HL-60/S4 treated with phorbol 12-myristate 13-acetate at 8.2 ng/mL for 4 days and 3 days (cell line): Measurements from ENCODE around the gene STOML1.

ENCODE experiments used
- in situ Hi-C: fragments of 300-500 bp; cut with MboI; formaldehyde crosslinking; loops from 2 replicates; pipeline ENCODE4 v1.15.0; 2022; ENCODE audit warnings: low sequenced_read_pairs

The STOML1 gene

GRCh38 chr15:73965094-73965757 lies 26.9 kb downstream of the STOML1 start:
- in situ Hi-C loops, result loop anchor here (25.0 kb wide), 1 partner anchor 347 kb away; no protein-coding TSS in a partner anchor

DNA sequence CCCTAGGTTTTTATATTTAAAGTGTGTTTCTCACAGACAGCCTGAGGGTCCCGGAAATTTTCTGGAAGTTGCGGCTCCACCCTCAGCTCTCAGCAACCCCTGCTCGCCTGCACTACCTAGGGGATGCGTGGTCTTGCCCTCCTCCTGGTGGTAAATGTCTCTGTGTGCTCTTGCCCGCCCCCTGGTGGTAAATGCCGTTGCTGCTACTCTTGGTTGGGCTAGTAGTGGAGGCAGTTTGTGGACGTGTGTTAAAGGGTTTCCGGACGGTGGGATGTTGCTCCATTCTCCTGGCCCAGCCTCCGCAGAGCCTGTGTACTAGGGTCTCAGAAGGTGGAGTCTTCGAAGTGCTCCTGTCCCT lies 27.4 kb downstream of the STOML1 start:
- in situ Hi-C loops, result loop anchor here (25.0 kb wide), 1 partner anchor 348 kb away; no protein-coding TSS in a partner anchor

DNA sequence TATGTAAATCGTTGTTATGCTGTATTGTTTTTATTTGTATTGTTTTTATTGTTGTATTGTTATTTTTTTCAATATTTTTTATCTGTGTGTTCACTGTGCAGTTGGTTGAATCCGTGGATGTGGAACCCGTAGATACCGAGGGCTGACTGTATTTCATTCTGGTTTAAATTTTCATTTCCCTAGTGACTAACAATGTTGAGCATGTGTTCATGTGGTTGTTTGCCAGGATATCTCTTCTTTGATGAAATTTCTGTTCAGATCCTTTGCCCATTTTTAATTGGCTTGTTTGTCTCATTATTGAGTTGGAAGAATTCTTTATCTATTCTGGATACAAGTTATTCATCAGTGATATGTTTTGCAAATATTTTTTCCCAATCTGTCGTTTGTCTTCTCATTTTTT lies 29.7 kb downstream of the STOML1 start:
- in situ Hi-C loops, result loop anchor here (25.0 kb wide), 1 partner anchor 350 kb away; no protein-coding TSS in a partner anchor

DNA sequence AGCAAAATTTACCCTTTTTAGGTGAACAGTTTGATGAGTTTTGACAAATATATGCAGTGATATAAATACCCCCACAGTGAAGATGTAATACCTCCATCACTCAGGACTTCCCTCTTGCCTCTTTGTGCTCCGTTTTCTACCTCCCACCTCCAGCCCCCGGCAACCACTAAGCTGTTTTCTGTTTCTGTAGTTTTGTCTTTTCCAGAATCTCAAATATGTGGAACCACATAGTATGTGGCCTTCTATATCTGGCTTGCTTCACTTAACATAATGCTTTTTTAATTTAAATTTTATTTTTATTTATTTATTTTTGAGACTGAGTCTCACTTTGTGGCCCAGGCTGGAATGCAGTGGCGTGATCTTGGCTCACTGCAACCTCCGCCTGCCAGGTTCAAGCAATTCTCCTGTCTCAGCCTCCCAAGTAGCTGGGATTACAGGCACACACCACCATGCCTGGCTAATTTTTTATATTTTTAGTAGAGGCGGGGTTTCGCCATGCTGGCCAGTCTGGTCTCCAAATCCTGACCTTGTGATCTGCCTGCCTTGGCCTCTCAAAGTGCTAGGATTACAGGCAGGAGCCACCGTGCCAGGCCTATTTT lies 31.5 kb downstream of the STOML1 start:
- in situ Hi-C loops, result loop anchor here (25.0 kb wide), 1 partner anchor 352 kb away; no protein-coding TSS in a partner anchor

DNA sequence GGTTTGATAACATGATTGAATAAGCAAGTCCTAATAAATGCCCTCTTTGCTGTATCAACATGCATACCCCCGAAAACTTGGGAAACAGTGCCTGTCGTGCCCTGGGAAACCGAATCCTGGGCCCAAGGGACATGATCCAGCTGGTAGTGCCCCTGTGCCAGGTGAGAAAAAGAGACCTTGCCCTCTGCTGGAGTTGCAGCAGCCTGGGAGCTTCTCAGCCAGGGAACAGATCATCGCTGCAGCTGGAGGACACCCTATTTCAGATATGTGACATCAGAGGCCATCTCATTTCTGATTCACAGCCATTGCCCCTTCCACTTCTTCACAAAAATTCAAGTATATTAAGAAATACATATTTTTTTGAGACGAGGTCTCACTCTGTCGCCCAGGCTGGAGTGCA lies 32.3 kb downstream of the STOML1 start:
- in situ Hi-C loops, result loop anchor here (25.0 kb wide), 1 partner anchor 352 kb away; no protein-coding TSS in a partner anchor

GRCh38 chr15:73959012-73959581 lies 33.0 kb downstream of the STOML1 start:
- in situ Hi-C loops, result loop anchor here (25.0 kb wide), 1 partner anchor 353 kb away; no protein-coding TSS in a partner anchor

- in situ Hi-C loops, result loop anchor here (25.0 kb wide), 1 partner anchor 355 kb away; no protein-coding TSS in a partner anchor
Observed at GRCh38 chr15:73957785-73958184, 34.3 kb downstream of the STOML1 start.

- in situ Hi-C loops, result loop anchor here (25.0 kb wide), 1 partner anchor 355 kb away; no protein-coding TSS in a partner anchor
Observed at GRCh38 chr15:73957276-73957675, 34.8 kb downstream of the STOML1 start.

- in situ Hi-C loops, result loop anchor here (25.0 kb wide), 1 partner anchor 356 kb away; no protein-coding TSS in a partner anchor
Observed at GRCh38 chr15:73956743-73957135, 35.4 kb downstream of the STOML1 start.

DNA sequence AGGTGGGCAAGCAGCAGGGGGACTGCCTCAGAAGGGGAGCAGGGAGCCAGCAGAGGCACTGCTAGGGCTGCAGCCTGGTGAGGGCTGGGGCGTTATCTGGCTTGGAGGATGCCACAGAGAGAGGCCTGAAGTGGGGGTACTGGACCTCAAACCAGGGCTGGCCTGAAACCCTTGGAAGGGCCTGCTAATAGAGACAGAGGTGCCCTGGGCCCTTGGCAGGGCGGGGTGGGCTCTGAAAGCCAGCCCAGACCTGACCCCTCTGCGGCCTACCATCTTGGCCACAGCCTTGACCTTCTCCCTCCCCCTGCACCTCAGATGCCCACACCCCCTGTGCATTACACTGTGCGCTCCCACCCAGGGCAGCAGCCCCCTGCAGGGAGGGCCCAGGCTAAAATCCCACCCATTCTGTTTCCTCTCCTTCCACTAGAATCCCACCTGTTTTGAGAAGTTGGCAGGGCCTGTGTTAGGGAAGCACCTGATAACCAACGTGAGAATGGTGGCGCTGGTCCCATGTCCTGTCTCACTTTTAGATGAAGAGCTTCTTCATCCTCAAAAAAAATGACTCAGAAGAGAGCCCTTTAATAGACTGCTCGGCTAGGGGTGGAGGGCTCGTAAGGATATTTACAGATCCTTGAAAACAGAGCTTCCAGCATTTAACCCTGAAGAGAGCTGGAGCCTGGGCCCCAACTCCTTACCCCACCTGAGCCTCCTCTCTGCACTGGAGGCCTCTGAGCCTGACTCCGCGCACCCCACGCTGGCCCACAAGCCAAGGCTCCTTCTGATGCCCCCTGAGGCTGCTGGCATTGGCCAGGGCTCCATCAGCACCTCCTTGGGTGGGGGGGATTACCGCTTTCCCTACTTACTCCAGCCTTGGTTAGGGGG lies 36.0 kb downstream of the STOML1 start:
- in situ Hi-C loops, result loop anchor here (25.0 kb wide), 1 partner anchor 356 kb away; no protein-coding TSS in a partner anchor

GRCh38 chr15:73955326-73955725 lies 36.8 kb downstream of the STOML1 start:
- in situ Hi-C loops, result loop anchor here (25.0 kb wide), 1 partner anchor 357 kb away; no protein-coding TSS in a partner anchor

DNA sequence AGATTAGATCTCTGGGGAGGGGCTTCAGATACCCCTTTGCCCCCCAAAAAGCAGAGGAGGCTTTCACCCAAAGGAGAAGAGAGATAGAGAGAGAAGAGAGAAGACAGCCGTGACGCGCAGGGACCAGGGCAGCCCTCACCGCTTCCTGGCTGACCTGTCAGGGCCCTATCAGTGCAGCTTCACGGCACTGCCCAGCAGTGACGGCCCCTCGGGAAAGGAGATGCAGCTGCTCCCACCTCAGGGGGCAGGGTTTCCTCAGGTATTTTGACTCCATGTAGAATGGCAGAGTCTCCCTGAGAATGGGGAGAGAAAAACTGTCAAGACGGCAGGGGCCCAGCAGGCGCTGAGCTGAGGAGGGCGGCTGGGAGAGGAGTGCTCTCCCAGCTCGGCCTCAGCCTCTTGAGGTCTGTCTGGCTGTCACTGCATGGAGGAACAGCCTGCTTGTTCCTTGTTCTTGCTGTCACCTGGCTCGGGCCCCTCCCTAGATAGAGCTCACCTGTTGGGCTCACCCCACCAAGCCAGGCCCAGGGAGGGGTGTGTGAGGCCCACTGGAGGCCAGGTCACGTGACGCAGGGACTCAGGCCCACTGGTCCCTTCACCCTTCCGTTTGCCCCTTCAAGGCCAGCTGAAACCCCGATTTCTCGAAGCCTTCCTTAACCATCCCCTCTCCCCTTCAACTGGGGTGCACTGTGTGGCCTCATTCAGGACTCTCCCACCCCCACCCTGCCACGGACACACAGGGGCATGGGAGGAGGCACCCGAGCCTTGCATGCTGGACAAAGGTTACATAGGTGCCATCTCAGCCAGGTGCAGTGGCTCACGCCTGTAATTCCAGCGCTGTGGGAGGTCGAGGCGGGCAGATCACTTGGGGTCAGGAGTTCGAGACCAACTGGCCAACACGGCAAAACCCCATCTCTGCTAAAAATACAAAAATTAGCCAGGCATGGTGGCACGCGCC lies 37.6 kb downstream of the STOML1 start:
- in situ Hi-C loops, result loop anchor here (25.0 kb wide), 1 partner anchor 358 kb away; no protein-coding TSS in a partner anchor

DNA sequence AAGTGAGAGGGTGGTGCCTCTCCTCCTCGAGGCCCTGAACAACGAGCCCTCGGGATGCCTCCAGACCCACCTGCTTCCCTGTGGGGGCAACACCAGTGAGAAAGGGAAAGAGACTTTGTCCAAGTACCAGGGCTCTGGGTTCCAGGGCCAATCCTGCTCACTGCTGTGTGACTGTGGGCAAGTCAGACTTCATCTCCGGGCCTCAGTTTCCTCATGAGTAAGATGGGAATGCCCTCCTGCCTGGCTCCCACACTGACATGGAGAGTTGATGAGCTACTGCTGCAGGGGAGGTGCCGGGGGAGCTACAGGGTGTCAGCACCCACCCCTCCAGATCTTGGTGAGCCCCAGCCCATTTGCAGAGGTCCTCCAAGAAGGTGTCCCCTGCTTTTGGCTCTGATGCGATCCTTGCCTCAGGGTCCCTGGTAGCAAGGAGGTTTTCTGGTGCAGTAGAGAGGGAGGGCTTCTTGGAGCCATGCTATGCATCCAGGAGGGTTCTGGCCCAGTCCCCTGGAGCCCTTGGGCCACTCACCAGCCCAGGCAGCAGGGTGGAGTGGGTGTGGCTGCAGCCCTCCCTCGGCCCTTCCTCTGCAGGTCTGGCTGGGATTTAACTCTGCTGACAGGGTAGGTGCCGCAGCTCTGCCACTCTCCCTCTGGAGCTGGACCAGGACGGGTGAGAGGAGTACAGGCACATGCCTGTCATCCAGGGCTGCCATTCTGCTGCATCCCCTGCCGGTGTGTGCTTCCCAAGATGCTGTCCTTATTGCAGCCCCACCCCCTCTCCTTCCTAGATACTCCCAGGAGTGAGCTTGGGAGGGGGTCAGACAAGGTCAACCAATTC lies 39.0 kb downstream of the STOML1 start:
- in situ Hi-C loops, result loop anchor here (25.0 kb wide), 1 partner anchor 359 kb away; no protein-coding TSS in a partner anchor

DNA sequence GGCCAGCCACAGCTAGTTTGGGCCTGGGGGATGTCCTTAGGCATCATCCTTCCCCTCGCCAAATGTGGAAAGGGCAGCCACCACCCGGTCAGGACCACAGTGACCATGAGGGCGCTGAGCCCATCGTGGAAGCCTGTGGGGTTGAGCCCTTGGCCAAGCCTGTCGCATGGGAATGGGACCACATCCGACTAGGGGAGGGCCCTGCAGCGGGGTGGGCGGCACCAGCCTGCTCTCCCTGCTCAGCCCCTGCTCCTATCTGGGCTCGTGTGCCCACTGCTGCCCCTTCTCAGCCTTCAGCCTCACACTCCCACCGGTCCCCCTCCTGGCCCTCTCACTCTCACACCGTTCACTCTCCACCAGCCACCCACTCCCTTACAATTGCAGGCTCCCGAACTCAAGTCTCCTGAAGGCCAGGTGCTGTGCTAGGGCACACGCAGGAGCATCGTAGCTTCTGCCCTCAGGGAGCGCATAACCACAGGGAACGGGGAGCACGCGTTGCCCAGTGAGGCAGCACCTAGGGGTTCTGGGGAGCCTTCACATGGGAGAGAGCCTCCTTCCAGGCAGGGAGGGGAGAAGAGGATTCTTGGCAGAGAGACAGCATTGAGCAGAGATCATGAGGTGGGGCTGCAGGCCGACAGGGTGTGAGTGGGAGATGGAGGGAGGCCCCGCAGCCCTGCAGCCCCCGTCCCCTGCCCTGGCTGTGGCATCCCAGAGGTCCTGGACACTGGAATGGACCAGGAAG lies 39.8 kb downstream of the STOML1 start:
- in situ Hi-C loops, result loop anchor here (25.0 kb wide), 1 partner anchor 360 kb away; no protein-coding TSS in a partner anchor

GRCh38 chr15:73951601-73952000 lies 40.5 kb downstream of the STOML1 start:
- in situ Hi-C loops, result loop anchor here (25.0 kb wide), 1 partner anchor 361 kb away; no protein-coding TSS in a partner anchor

GRCh38 chr15:73950831-73951561 lies 41.1 kb downstream of the STOML1 start:
- in situ Hi-C loops, result loop anchor here (25.0 kb wide), 1 partner anchor 361 kb away; no protein-coding TSS in a partner anchor

GRCh38 chr15:73950479-73950830 lies 41.6 kb downstream of the STOML1 start:
- in situ Hi-C loops, result loop anchor here (25.0 kb wide), 1 partner anchor 362 kb away; no protein-coding TSS in a partner anchor
